Astrocyte (in vitro differentiated cells and primary cell): ENCODE data around the gene TNP1. TPM values are rescaled to one million over a fixed set of nuclear protein-coding genes. Genes with fewer than 3 reads are reported as not detected.

Source experiments
- DNase-seq: peaks from one replicate; pipeline ENCODE4 v3.0.0-alpha.2; 2010; ENCODE audit warnings: low read depth
- FAIRE-seq: peaks from 2 replicates; lab custom pipeline; 2011; peaks lifted over from hg19 to GRCh38; lab: Jason Lieb, UNC
- H2AFZ ChIP-seq: 2 replicates; pipeline ENCODE4 v1.6.0; 2012; ENCODE audit warnings: low read depth, low read length, inconsistent platforms
- H3K27ac ChIP-seq: 2 replicates; pipeline ENCODE4 v1.5.1; 2011; ENCODE audit warnings: low read depth, low read length, inconsistent platforms
- H3K27me3 ChIP-seq: 2 replicates; pipeline ENCODE4 v1.6.0; 2011; ENCODE audit warnings: low read length, inconsistent platforms; ENCODE audit not compliant: insufficient read depth
- H3K36me3 ChIP-seq: 2 replicates; pipeline ENCODE4 v1.5.1; 2011; ENCODE audit warnings: low read length, inconsistent platforms; ENCODE audit not compliant: insufficient read depth
- H3K4me1 ChIP-seq: 2 replicates; pipeline ENCODE4 v1.5.1; 2011; ENCODE audit warnings: low read length, inconsistent platforms; ENCODE audit not compliant: insufficient read depth
- H3K4me2 ChIP-seq: 2 replicates; pipeline ENCODE4 v1.6.0; 2012; ENCODE audit warnings: low read length, inconsistent platforms
- H3K4me3 ChIP-seq: 2 replicates; pipeline ENCODE4 v1.5.1; 2011; ENCODE audit warnings: low read depth, mild to moderate bottlenecking, low read length, inconsistent platforms; ENCODE audit not compliant: insufficient read depth
- H3K79me2 ChIP-seq: 2 replicates; pipeline ENCODE4 v1.6.0; 2012; ENCODE audit warnings: mild to moderate bottlenecking, low read length, inconsistent platforms; ENCODE audit not compliant: insufficient read depth
- H3K9ac ChIP-seq: 2 replicates; pipeline ENCODE4 v1.6.0; 2012; ENCODE audit warnings: mild to moderate bottlenecking, low read length, inconsistent platforms
- H3K9me3 ChIP-seq: 2 replicates; pipeline ENCODE4 v1.5.1; 2012; ENCODE audit warnings: low read depth, mild to moderate bottlenecking, low read length, inconsistent platforms; ENCODE audit not compliant: insufficient read depth
- H4K20me1 ChIP-seq: 2 replicates; pipeline ENCODE4 v1.6.0; 2012; ENCODE audit warnings: low read length, inconsistent platforms; ENCODE audit not compliant: insufficient read depth
- H3K27ac Mint-ChIP-seq: one replicate; pipeline ENCODE4 v1.8.0; 2021; ENCODE audit warnings: mild to moderate bottlenecking, mixed read lengths; ENCODE audit not compliant: unreplicated experiment
- H3K27me3 Mint-ChIP-seq: one replicate; pipeline ENCODE4 v1.8.0; 2021; ENCODE audit warnings: low read depth, mixed read lengths; ENCODE audit not compliant: unreplicated experiment
- H3K36me3 Mint-ChIP-seq: one replicate; pipeline ENCODE4 v1.8.0; 2021; ENCODE audit warnings: low read depth, mixed read lengths; ENCODE audit not compliant: unreplicated experiment
- H3K4me1 Mint-ChIP-seq: one replicate; pipeline ENCODE4 v1.8.0; 2021; ENCODE audit warnings: low read depth, mixed read lengths; ENCODE audit not compliant: unreplicated experiment
- H3K4me3 Mint-ChIP-seq: one replicate; pipeline ENCODE4 v1.8.0; 2021; ENCODE audit warnings: mild to moderate bottlenecking, moderate library complexity, mixed read lengths; ENCODE audit not compliant: unreplicated experiment
- H3K9me3 Mint-ChIP-seq: one replicate; pipeline ENCODE4 v1.8.0; 2021; ENCODE audit warnings: mild to moderate bottlenecking, mixed read lengths; ENCODE audit not compliant: unreplicated experiment
- EZH2 ChIP-seq: IDR thresholded peaks from 2 replicates; pipeline ENCODE4 v1.6.1; 2012; ENCODE audit warnings: mild to moderate bottlenecking, low read length, inconsistent platforms; ENCODE audit not compliant: insufficient read depth
- total RNA-seq: library from RNA; stranded (reverse); gene quantifications from 2 replicates; pipeline ENCODE4 v1.2.1, GENCODE V29; 2021
- TF ChIP-seq, protein P1 (sequence below): IDR thresholded peaks from 2 replicates; pipeline ENCODE4 v1.5.1; 2011; ENCODE audit warnings: low read depth, mild to moderate bottlenecking, inconsistent platforms, low read length, moderate library complexity; ENCODE audit not compliant: insufficient read depth

TNP1 gene
- total RNA-seq, 1 donor from 2014 or later: not detected

DNA sequence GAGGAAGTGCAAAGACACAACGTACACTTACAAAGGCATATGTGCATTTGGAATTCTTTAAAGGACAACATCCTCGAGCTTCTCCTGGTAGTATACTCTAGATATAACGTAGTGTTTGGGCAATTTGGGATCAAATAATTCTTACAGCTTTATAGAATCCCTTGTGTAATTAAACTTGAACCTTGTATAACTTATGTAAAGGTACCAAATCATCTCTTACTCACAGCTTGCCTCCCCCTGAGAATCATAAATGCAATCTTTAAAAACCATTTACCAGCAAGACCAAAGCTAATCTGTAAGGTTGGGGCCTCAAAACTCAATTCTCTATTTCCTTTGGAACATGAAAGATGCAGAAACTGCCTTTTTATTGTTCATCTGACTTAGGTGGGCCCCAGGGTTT lies 12.2 kb upstream of the TNP1 start:
- Mint-ChIP-seq H3K36me3 (peaks cover 3% of the 10 kb centered on the region), H3K4me1 (no peaks in the 10 kb centered on the region), H3K27me3 (peaks cover 12% of the 10 kb centered on the region), H3K4me3 (no peak overlapping the region), H3K27ac (no peak overlapping the region), H3K9me3 (peaks cover 6% of the 10 kb centered on the region)
- Histone ChIP-seq H3K9me3 (no peaks in the 10 kb centered on the region), H3K4me2 (no peak overlapping the region), H3K36me3 (no peaks in the 10 kb centered on the region), H3K9ac (no peak overlapping the region), H3K4me1 (no peaks in the 10 kb centered on the region), H4K20me1 (no peaks in the 10 kb centered on the region), H3K79me2 (no peaks in the 10 kb centered on the region), H3K27ac (no peak overlapping the region), H2AFZ (no peak overlapping the region), H3K4me3 (no peak overlapping the region), H3K27me3 (no peaks in the 10 kb centered on the region)
- FAIRE-seq (no peak), DNase-seq (no peak)
- TF ChIP-seq, protein P1, sequence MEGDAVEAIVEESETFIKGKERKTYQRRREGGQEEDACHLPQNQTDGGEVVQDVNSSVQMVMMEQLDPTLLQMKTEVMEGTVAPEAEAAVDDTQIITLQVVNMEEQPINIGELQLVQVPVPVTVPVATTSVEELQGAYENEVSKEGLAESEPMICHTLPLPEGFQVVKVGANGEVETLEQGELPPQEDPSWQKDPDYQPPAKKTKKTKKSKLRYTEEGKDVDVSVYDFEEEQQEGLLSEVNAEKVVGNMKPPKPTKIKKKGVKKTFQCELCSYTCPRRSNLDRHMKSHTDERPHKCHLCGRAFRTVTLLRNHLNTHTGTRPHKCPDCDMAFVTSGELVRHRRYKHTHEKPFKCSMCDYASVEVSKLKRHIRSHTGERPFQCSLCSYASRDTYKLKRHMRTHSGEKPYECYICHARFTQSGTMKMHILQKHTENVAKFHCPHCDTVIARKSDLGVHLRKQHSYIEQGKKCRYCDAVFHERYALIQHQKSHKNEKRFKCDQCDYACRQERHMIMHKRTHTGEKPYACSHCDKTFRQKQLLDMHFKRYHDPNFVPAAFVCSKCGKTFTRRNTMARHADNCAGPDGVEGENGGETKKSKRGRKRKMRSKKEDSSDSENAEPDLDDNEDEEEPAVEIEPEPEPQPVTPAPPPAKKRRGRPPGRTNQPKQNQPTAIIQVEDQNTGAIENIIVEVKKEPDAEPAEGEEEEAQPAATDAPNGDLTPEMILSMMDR: no peak
- no peak for TF ChIP-seq EZH2

DNA sequence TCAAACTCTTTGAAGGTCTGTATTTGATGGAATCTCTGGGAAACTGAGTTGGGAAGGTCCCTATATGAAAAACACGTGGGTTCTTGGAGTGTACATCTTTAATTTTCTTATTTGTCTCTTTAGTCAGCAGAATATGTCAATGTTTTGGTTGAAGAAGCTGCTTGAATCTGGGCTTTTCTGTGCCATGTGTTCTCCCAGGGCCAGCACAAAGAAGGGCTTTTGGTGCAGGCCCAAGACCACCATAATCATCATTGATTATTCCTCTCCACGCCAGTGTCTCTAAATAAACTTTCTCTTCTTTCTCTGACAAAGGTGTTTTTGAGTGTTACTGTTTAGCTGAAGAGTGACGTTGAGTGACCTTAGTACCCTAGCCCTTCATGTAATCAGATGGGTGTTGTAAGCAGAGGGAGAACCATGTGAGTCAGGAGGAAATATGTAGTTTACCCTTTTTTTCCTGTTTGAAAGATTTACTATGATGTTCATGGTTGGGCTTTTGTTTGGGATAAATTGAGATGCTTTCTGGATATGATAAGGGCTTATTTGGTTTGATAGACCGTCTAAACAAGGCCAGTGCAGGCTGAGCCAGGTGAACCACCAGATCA lies 11.6 kb upstream of the TNP1 start:
- Mint-ChIP-seq H3K4me1 (peaks cover 3% of the 10 kb centered on the region), H3K27ac (no peak overlapping the region), H3K27me3 (peaks cover 12% of the 10 kb centered on the region), H3K36me3 (peaks cover 3% of the 10 kb centered on the region), H3K4me3 (no peak overlapping the region), H3K9me3 (peaks cover 6% of the 10 kb centered on the region)
- FAIRE-seq: no peak
- Histone ChIP-seq H4K20me1 (no peaks in the 10 kb centered on the region), H3K27ac (no peak overlapping the region), H3K9me3 (no peaks in the 10 kb centered on the region), H3K4me3 (no peak overlapping the region), H3K9ac (no peak overlapping the region), H3K36me3 (no peaks in the 10 kb centered on the region), H2AFZ (no peak overlapping the region), H3K4me2 (no peak overlapping the region), H3K27me3 (no peaks in the 10 kb centered on the region), H3K79me2 (no peaks in the 10 kb centered on the region), H3K4me1 (no peaks in the 10 kb centered on the region)
- no peak for TF ChIP-seq EZH2
- TF ChIP-seq, protein P1: no peak
- DNase-seq: no peak

DNA sequence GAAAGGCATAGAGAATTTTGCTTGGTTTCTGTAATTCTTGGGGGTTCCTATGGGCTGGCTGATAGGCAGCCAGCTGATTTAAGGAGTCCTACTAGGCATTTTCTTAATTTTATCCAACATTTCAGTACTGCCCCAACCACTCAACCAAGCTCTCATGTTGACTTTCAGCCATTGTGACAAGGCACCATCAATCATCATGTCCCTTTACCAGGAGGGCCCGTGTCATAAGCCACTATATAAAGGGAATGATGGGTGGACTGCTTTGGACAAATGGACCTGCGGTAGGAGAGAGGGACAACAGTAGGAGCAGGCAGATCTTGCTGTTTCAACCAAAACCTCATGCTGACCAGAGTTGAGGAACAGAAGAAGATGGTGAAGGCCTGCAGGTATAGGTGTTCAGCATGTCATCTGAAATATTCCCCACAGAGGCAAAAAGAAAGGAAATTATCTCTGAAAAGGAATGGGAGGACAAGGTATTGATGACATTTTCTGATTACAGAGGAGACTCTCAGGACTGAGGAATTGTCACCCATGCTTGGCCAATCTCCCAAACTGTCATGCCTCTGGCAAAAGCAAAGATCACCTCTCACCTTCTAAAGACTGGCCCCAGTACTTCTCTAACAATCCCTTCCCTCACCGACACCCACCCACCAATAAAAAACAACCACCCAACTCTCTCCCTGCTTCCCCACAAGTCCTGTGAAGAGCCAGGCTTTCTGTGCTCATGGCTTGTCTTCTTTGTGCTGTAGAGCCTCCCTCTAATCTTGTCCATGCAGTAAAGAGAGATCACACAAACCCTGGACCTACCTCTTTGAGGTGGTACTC lies 10.9 kb upstream of the TNP1 start:
- Histone ChIP-seq H3K27ac (no peak overlapping the region), H3K9me3 (no peaks in the 10 kb centered on the region), H3K36me3 (no peaks in the 10 kb centered on the region), H3K9ac (no peak overlapping the region), H3K79me2 (no peaks in the 10 kb centered on the region), H3K4me1 (no peaks in the 10 kb centered on the region), H3K4me3 (no peak overlapping the region), H3K27me3 (no peaks in the 10 kb centered on the region), H3K4me2 (no peak overlapping the region), H4K20me1 (no peaks in the 10 kb centered on the region), H2AFZ (no peak overlapping the region)
- Mint-ChIP-seq H3K9me3 (peaks cover 6% of the 10 kb centered on the region), H3K4me3 (no peak overlapping the region), H3K27me3 (peaks cover 12% of the 10 kb centered on the region), H3K27ac (no peak overlapping the region), H3K4me1 (peaks cover 3% of the 10 kb centered on the region), H3K36me3 (peaks cover 3% of the 10 kb centered on the region)
- no peak for TF ChIP-seq EZH2
- TF ChIP-seq, protein P1: no peak
- DNase-seq: no peak
- FAIRE-seq: no peak
